Measurements from ENCODE around the gene PIEZO2. TPM values are rescaled to one million over a fixed set of nuclear protein-coding genes. Genes with fewer than 3 reads are reported as not detected.

The PIEZO2 gene
- polyA plus RNA-seq, 1 donor (not counting 4 experiments of a cell fraction or from before 2014, with no cell fraction given) = not detected

DNA sequence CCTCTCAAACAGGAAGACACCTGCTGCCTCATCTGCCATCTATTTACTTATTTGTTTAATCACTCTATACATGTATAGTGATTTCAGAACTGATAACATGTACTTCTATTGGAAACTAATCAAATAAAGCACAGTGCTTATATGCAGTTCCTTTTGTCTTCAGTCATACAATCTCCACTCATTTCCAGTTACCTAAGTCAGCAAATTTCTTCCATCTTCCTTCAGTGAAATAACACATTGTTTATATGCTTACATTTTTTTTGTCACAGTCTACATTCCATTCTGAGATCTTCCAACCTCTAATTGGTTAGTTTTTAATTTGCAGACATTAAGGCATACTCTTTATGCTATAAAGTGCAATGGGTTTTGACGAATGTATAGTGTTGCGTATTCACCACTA lies 323.0 kb downstream of the PIEZO2 start:
- Histone ChIP-seq H3K4me1 (ENCODE audit: control insufficient read depth, extremely low read depth, insufficient read depth, low read length) (no peaks in the 10 kb centered on the region), H3K9ac (ENCODE audit: control insufficient read depth, extremely low read depth, insufficient read depth, low read length) (no peak overlapping the region), H3K4me2 (ENCODE audit: control insufficient read depth, extremely low read depth, insufficient read depth, low read depth, low read length) (no peak overlapping the region), H3K9me1 (ENCODE audit: control insufficient read depth, extremely low read depth, insufficient read depth, low read length) (no peaks in the 10 kb centered on the region), H3K9me3 (ENCODE audit: control insufficient read depth, low read depth, low read length) (no peaks in the 10 kb centered on the region), H3K4me3 (ENCODE audit: control insufficient read depth in 2 of 3, extremely low read depth in 1 of 3, insufficient read depth in 2 of 3, low read depth in 1 of 3, low read length in 3 of 3) (no peak overlapping the region), H3K27me3 (ENCODE audit: control insufficient read depth, extremely low read depth, insufficient read depth, low read length) (peaks cover 4% of the 10 kb centered on the region), H4K20me1 (ENCODE audit: control insufficient read depth, extremely low read depth, insufficient read depth, low read length) (no peaks in the 10 kb centered on the region), H3K27ac (ENCODE audit: control insufficient read depth, insufficient read depth, low read length) (no peak overlapping the region), H2AFZ (ENCODE audit: control insufficient read depth, low read length) (no peak overlapping the region), H3K36me3 (ENCODE audit: control insufficient read depth in 2 of 2, extremely low read depth in 1 of 2, insufficient read depth in 2 of 2, low read length in 2 of 2) (no peaks in the 10 kb centered on the region), H3K79me2 (ENCODE audit: control insufficient read depth, insufficient read depth, low read length) (no peaks in the 10 kb centered on the region)
- dilution Hi-C loops (cut with MboI; ENCODE audit: extremely low pct_ligation_motif_present, low sequenced_read_pairs) = no loop called here
- TF ChIP-seq, protein P1, sequence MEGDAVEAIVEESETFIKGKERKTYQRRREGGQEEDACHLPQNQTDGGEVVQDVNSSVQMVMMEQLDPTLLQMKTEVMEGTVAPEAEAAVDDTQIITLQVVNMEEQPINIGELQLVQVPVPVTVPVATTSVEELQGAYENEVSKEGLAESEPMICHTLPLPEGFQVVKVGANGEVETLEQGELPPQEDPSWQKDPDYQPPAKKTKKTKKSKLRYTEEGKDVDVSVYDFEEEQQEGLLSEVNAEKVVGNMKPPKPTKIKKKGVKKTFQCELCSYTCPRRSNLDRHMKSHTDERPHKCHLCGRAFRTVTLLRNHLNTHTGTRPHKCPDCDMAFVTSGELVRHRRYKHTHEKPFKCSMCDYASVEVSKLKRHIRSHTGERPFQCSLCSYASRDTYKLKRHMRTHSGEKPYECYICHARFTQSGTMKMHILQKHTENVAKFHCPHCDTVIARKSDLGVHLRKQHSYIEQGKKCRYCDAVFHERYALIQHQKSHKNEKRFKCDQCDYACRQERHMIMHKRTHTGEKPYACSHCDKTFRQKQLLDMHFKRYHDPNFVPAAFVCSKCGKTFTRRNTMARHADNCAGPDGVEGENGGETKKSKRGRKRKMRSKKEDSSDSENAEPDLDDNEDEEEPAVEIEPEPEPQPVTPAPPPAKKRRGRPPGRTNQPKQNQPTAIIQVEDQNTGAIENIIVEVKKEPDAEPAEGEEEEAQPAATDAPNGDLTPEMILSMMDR (optimal IDR thresholded peaks at IDR 0.05 in 1 of 3, IDR thresholded peaks at IDR 0.05 in 1 of 3, conservative IDR thresholded peaks at IDR 0.05 in 1 of 3; ENCODE audit: extremely low read depth in 1 of 3, insufficient read depth in 2 of 3, low read length in 3 of 3) = no peak
- no peak for TF ChIP-seq EZH2 (IDR thresholded peaks at IDR 0.05; ENCODE audit: low read length)
- no peak for FAIRE-seq
- DNase-seq (ENCODE audit: low read depth, low spot score) = no peak

DNA sequence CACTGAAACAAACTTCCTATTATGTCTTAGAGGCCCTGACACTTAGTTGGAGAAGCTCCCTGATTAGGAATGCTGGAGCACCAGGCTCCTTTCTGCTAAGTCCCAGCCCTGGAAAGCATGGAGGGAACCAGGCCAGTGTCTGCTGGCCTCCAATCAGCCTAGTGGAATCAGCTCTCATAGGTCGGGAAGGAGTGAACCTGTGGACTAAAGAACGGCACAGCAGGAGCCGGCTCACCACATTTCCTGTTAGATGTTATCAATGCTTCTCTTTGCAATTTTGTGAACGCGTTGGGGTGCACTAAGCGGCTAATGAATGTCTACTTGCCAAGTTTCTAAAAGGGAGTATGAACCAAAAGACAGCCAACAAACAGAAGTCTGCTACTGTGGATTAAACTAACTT lies 326.9 kb downstream of the PIEZO2 start:
- Histone ChIP-seq H3K79me2 (ENCODE audit: control insufficient read depth, insufficient read depth, low read length) (no peaks in the 10 kb centered on the region), H4K20me1 (ENCODE audit: control insufficient read depth, extremely low read depth, insufficient read depth, low read length) (no peaks in the 10 kb centered on the region), H3K9me3 (ENCODE audit: control insufficient read depth, low read depth, low read length) (no peaks in the 10 kb centered on the region), H3K9me1 (ENCODE audit: control insufficient read depth, extremely low read depth, insufficient read depth, low read length) (no peaks in the 10 kb centered on the region), H3K9ac (ENCODE audit: control insufficient read depth, extremely low read depth, insufficient read depth, low read length) (no peak overlapping the region), H3K4me2 (ENCODE audit: control insufficient read depth, extremely low read depth, insufficient read depth, low read depth, low read length) (no peak overlapping the region), H2AFZ (ENCODE audit: control insufficient read depth, low read length) (no peak overlapping the region), H3K4me1 (ENCODE audit: control insufficient read depth, extremely low read depth, insufficient read depth, low read length) (no peaks in the 10 kb centered on the region), H3K36me3 (ENCODE audit: control insufficient read depth in 2 of 2, extremely low read depth in 1 of 2, insufficient read depth in 2 of 2, low read length in 2 of 2) (no peaks in the 10 kb centered on the region), H3K4me3 (ENCODE audit: control insufficient read depth in 2 of 3, extremely low read depth in 1 of 3, insufficient read depth in 2 of 3, low read depth in 1 of 3, low read length in 3 of 3) (no peak overlapping the region), H3K27ac (ENCODE audit: control insufficient read depth, insufficient read depth, low read length) (no peak overlapping the region), H3K27me3 (ENCODE audit: control insufficient read depth, extremely low read depth, insufficient read depth, low read length) (peaks cover 4% of the 10 kb centered on the region)
- DNase-seq (ENCODE audit: low read depth, low spot score) (no peak), FAIRE-seq (no peak)
- dilution Hi-C loops (cut with MboI; ENCODE audit: extremely low pct_ligation_motif_present, low sequenced_read_pairs) = no loop called here
- no peak for TF ChIP-seq EZH2 (IDR thresholded peaks at IDR 0.05; ENCODE audit: low read length)
- TF ChIP-seq, protein P1 (optimal IDR thresholded peaks at IDR 0.05 in 1 of 3, IDR thresholded peaks at IDR 0.05 in 1 of 3, conservative IDR thresholded peaks at IDR 0.05 in 1 of 3; ENCODE audit: extremely low read depth in 1 of 3, insufficient read depth in 2 of 3, low read length in 3 of 3) = no peak

All from keratinocyte (primary cell).